Measurements from ENCODE around the gene TBC1D1. TPM values are rescaled to one million over a fixed set of nuclear protein-coding genes. Genes with fewer than 3 reads are reported as not detected.

TBC1D1 gene
- total RNA-seq, 1 experiment from 2014 or later: 56.0 TPM

GRCh38 chr4:38180456-38180855 lies 289.6 kb downstream of the TBC1D1 start:
- Histone ChIP-seq H3K9me3 (ENCODE audit: control insufficient read depth, insufficient read depth, low read depth, low read length) (no peaks in the 10 kb centered on the region), H3K4me3 (ENCODE audit: low read depth in 2 of 2, low read length in 2 of 2) (no peak overlapping the region), H3K27ac (ENCODE audit: low read length) (no peak overlapping the region), H3K27me3 (ENCODE audit: control insufficient read depth, insufficient read depth, low read length) (no peaks in the 10 kb centered on the region), H3K36me3 (ENCODE audit: control insufficient read depth, insufficient read depth, low read length) (no peaks in the 10 kb centered on the region), H3K4me1 (ENCODE audit: control insufficient read depth, insufficient read depth, low read length) (no peaks in the 10 kb centered on the region)
- CTCF ChIA-PET: interaction anchor here (1.2 to 1.8 kb wide), 4 partner anchors 495 to 551 kb away, joined by 3 to 8 read pairs (median 6); no protein-coding TSS in a partner anchor
- BruUV-seq (replicated peaks): no TSS peak
- POLR2A ChIA-PET: no interaction called here
- intact Hi-C loops (cut with micrococcal nuclease; ENCODE audit: unreplicated experiment): loop anchor here (2.0 kb wide), 1 partner anchor 494 kb away; no protein-coding TSS in a partner anchor
- in situ Hi-C loops (cut with HindIII; ENCODE audit: low pct_unique_long_range_greater_than_20kb, low sequenced_read_pairs): no loop called here
- DNase-seq (ENCODE audit: low read depth, low spot score): no peak
- ATAC-seq: no peak
- TF ChIP-seq CTCF (IDR thresholded peaks at IDR 0.05) (no peak), POLR2AphosphoS5 (IDR thresholded peaks at IDR 0.05; ENCODE audit: low read depth, low read length) (no peak), TCF7L2 (IDR thresholded peaks at IDR 0.05; ENCODE audit: low read depth, low read length) (no peak), REST (IDR thresholded peaks at IDR 0.05; ENCODE audit: insufficient read depth in 1 of 2, low read depth in 2 of 2, low read length in 1 of 2) (no peak), SIN3A (IDR thresholded peaks at IDR 0.05; ENCODE audit: borderline replicate concordance, insufficient read depth, low read depth, low read length) (no peak)

- DNase-seq (ENCODE audit: low read depth, low spot score): no peak
- ChIA-PET POLR2A (no interaction called here), CTCF (no interaction called here)
- H3K36me3 ChIP-seq (ENCODE audit: control insufficient read depth, insufficient read depth, low read length): no peaks in the 10 kb centered on the region
- in situ Hi-C loops (cut with HindIII; ENCODE audit: low pct_unique_long_range_greater_than_20kb, low sequenced_read_pairs): no loop called here
- no peaks in the 10 kb centered on the region for H3K9me3 ChIP-seq (ENCODE audit: control insufficient read depth, insufficient read depth, low read depth, low read length)
- intact Hi-C loops (cut with micrococcal nuclease; ENCODE audit: unreplicated experiment): loop anchor here (2.0 kb wide), 1 partner anchor 494 kb away; no protein-coding TSS in a partner anchor
- no TSS peak for BruUV-seq (replicated peaks)
- TF ChIP-seq TCF7L2 (IDR thresholded peaks at IDR 0.05; ENCODE audit: low read depth, low read length): no peak
- TF ChIP-seq POLR2AphosphoS5 (IDR thresholded peaks at IDR 0.05; ENCODE audit: low read depth, low read length): no peak
- TF ChIP-seq CTCF (IDR thresholded peaks at IDR 0.05): no peak
- no peak for TF ChIP-seq REST (IDR thresholded peaks at IDR 0.05; ENCODE audit: insufficient read depth in 1 of 2, low read depth in 2 of 2, low read length in 1 of 2)
- TF ChIP-seq SIN3A (IDR thresholded peaks at IDR 0.05; ENCODE audit: borderline replicate concordance, insufficient read depth, low read depth, low read length): no peak
- H3K27me3 ChIP-seq (ENCODE audit: control insufficient read depth, insufficient read depth, low read length): no peaks in the 10 kb centered on the region
- H3K27ac ChIP-seq (ENCODE audit: low read length): no peak overlapping the region
- H3K4me1 ChIP-seq (ENCODE audit: control insufficient read depth, insufficient read depth, low read length): no peaks in the 10 kb centered on the region
- H3K4me3 ChIP-seq (ENCODE audit: low read depth in 2 of 2, low read length in 2 of 2): no peak overlapping the region
- no peak for ATAC-seq
These were observed 290.4 kb downstream of the TBC1D1 start for GRCh38 chr4:38181286-38181685.
